WTC11 (cell line): ENCODE measurements around the gene ELAPOR2. TPM values are rescaled to one million over a fixed set of nuclear protein-coding genes. Genes with fewer than 3 reads are reported as not detected.

Source experiments
- ATAC-seq: fragments of 200-7000 bp; cut with Tn5 transposase; 2 replicates; pipeline ENCODE4 v1.10.0; 2021; ENCODE audit warnings: mild to moderate bottlenecking, moderate library complexity
- CTCF ChIA-PET: fragments of 300-600 bp; sonication (Branson Sonifier 250); formaldehyde crosslinking; loops from one replicate; lab custom pipeline; 2021; ENCODE audit warnings: antibody characterized with exemption; lab: Charles Lee
- POLR2A ChIA-PET: fragments of 350-600 bp; sonication (Branson Sonifier 250); formaldehyde crosslinking; loops from one replicate; lab custom pipeline; 2021; ENCODE audit warnings: antibody characterized with exemption; lab: Charles Lee
- DNase-seq: peaks from one replicate; pipeline ENCODE4 v3.0.0; 2021; ENCODE audit warnings: low spot score
- H3K27ac Mint-ChIP-seq: 2 replicates; pipeline ENCODE4 v1.8.0; 2021; ENCODE audit warnings: mixed read lengths
- H3K27me3 Mint-ChIP-seq: 2 replicates; pipeline ENCODE4 v1.8.0; 2021; ENCODE audit warnings: low read depth, mild to moderate bottlenecking, moderate library complexity, mixed read lengths
- H3K36me3 Mint-ChIP-seq: 2 replicates; pipeline ENCODE4 v1.8.0; 2021; ENCODE audit warnings: mixed read lengths
- H3K4me1 Mint-ChIP-seq: 2 replicates; pipeline ENCODE4 v1.8.0; 2022; ENCODE audit warnings: mixed read lengths
- H3K4me3 Mint-ChIP-seq: 2 replicates; pipeline ENCODE4 v1.8.0; 2021; ENCODE audit warnings: mild to moderate bottlenecking, moderate library complexity, mixed read lengths
- H3K9me3 Mint-ChIP-seq: 2 replicates; pipeline ENCODE4 v1.8.0; 2021; ENCODE audit warnings: mixed read lengths
- FOXJ3 ChIP-seq: sonication (generic); formaldehyde crosslinking; IDR thresholded peaks from 2 replicates; pipeline ENCODE4 v1.9.0; 2021; ENCODE audit warnings: missing genetic modification reagents, mild to moderate bottlenecking, borderline replicate concordance
- FOXK1 ChIP-seq: sonication (generic); formaldehyde crosslinking; IDR thresholded peaks from 2 replicates; pipeline ENCODE4 v1.8.0; 2022; ENCODE audit warnings: mild to moderate bottlenecking, moderate library complexity, missing genetic modification reagents
- FOXP1 ChIP-seq: sonication (generic); formaldehyde crosslinking; IDR thresholded peaks from 2 replicates; pipeline ENCODE4 v1.8.0; 2022; ENCODE audit warnings: missing genetic modification reagents, mild to moderate bottlenecking, moderate library complexity, borderline replicate concordance
- GABPB1 ChIP-seq: sonication (generic); formaldehyde crosslinking; IDR thresholded peaks from 2 replicates; pipeline ENCODE4 v1.8.1; 2023; ENCODE audit warnings: mild to moderate bottlenecking, missing genetic modification reagents
- GRHL2 ChIP-seq: fragments of 250-450 bp; sonication (Bioruptor Pico); IDR thresholded peaks from 2 replicates; pipeline ENCODE4 v1.8.0; 2022; ENCODE audit warnings: mild to moderate bottlenecking, moderate library complexity; ENCODE audit not compliant: insufficient replicate concordance, severe bottlenecking
- HMGA2 ChIP-seq: fragments of 250-450 bp; sonication (Bioruptor Pico); IDR thresholded peaks from 2 replicates; pipeline ENCODE4 v1.4.0; 2021; ENCODE audit warnings: mild to moderate bottlenecking, moderate library complexity
- MXD4 ChIP-seq: fragments of 250-450 bp; sonication (Bioruptor Pico); IDR thresholded peaks from 2 replicates; pipeline ENCODE4 v1.8.0; 2021; ENCODE audit warnings: mild to moderate bottlenecking, moderate library complexity, borderline replicate concordance
- PRRX2 ChIP-seq: fragments of 250-450 bp; sonication (Bioruptor Pico); IDR thresholded peaks from 2 replicates; pipeline ENCODE4 v1.8.0; 2021; ENCODE audit warnings: mild to moderate bottlenecking
- TCF7 ChIP-seq: sonication (generic); formaldehyde crosslinking; IDR thresholded peaks from 2 replicates; pipeline ENCODE4 v1.8.0; 2022; ENCODE audit warnings: mild to moderate bottlenecking, low read depth, missing genetic modification reagents, moderate library complexity
- TEAD1 ChIP-seq: sonication (generic); formaldehyde crosslinking; IDR thresholded peaks from 2 replicates; pipeline ENCODE4 v1.8.0; 2022; ENCODE audit warnings: mild to moderate bottlenecking, missing genetic modification reagents
- ZNF671 ChIP-seq: fragments of 250-450 bp; sonication (Bioruptor Pico); IDR thresholded peaks from 2 replicates; pipeline ENCODE4 v1.8.0; 2021; ENCODE audit warnings: mild to moderate bottlenecking
- total RNA-seq: library from RNA; stranded (reverse); gene quantifications from 3 replicates; pipeline ENCODE4 v1.2.3, GENCODE V29; 2021
- TF ChIP-seq, protein P1 (sequence below): sonication (generic); formaldehyde crosslinking; IDR thresholded peaks from 2 replicates; pipeline ENCODE4 v1.8.1; 2022; ENCODE audit warnings: mild to moderate bottlenecking, moderate library complexity, missing genetic modification reagents
- TF ChIP-seq, protein P2 (sequence below): sonication (generic); formaldehyde crosslinking; IDR thresholded peaks from 2 replicates; pipeline ENCODE4 v1.8.1; 2023; ENCODE audit warnings: mild to moderate bottlenecking, missing genetic modification reagents, moderate library complexity
- TF ChIP-seq, protein P3 (sequence below): sonication (generic); formaldehyde crosslinking; conservative IDR thresholded peaks from 2 replicates; pipeline ENCODE4 v1.8.1; 2023; ENCODE audit warnings: mild to moderate bottlenecking, low read depth, missing genetic modification reagents, moderate library complexity
- TF ChIP-seq, protein P4 (sequence below): sonication (generic); formaldehyde crosslinking; IDR thresholded peaks from 2 replicates; pipeline ENCODE4 v1.8.0; 2023; ENCODE audit warnings: mild to moderate bottlenecking, missing genetic modification reagents
- TF ChIP-seq, protein P5 (sequence below): sonication (generic); formaldehyde crosslinking; IDR thresholded peaks from 2 replicates; pipeline ENCODE4 v1.8.0; 2022; ENCODE audit warnings: mild to moderate bottlenecking, missing genetic modification reagents
- TF ChIP-seq, protein P6 (sequence below): sonication (generic); formaldehyde crosslinking; IDR thresholded peaks from 2 replicates; pipeline ENCODE4 v1.8.1; 2023; ENCODE audit warnings: mild to moderate bottlenecking, missing genetic modification reagents, moderate library complexity
- TF ChIP-seq, protein P7 (sequence below): fragments of 250-450 bp; sonication (Bioruptor Pico); IDR thresholded peaks from 2 replicates; pipeline ENCODE4 v2.1.2; 2022; ENCODE audit warnings: mild to moderate bottlenecking, moderate library complexity
- TF ChIP-seq, protein P8 (sequence below): sonication (generic); formaldehyde crosslinking; IDR thresholded peaks from 2 replicates; pipeline ENCODE4 v1.8.0; 2022; ENCODE audit warnings: mild to moderate bottlenecking, missing genetic modification reagents

ELAPOR2 gene
- total RNA-seq, 1 experiment from 2014 or later: 38.7 TPM

DNA sequence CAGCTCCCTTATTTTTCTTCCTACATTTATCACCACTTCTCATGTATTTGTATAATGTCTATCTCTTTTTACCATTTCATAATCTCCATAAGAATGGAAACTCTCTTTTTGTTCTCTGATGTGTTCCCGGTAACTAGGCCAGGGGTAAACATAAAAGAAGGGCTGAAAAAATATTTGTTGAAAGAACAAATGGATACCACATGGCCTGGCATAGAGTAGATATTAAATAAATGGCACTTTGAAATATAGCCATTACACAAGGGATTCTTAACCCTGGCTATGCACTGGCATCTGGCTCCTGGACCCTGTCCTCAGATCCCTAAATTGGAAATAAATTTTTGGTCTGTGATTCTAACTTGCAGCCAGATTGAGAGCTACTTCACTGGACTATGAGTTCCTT, 30.4 kb downstream of the ELAPOR2 start:
- DNase-seq (no peak), ATAC-seq (no peak)
- POLR2A ChIA-PET: no interaction called here
- TF ChIP-seq GABPB1 (no peak), FOXP1 (no peak), GRHL2 (CRISPR knock-in tag) (no peak), PRRX2 (CRISPR knock-in tag) (no peak), HMGA2 (CRISPR knock-in tag) (no peak), ZNF671 (CRISPR knock-in tag) (no peak), FOXJ3 (CRISPR knock-in tag) (no peak), FOXK1 (CRISPR knock-in tag) (no peak), MXD4 (CRISPR knock-in tag) (no peak), TEAD1 (CRISPR knock-in tag) (no peak)
- TF ChIP-seq, protein P1, sequence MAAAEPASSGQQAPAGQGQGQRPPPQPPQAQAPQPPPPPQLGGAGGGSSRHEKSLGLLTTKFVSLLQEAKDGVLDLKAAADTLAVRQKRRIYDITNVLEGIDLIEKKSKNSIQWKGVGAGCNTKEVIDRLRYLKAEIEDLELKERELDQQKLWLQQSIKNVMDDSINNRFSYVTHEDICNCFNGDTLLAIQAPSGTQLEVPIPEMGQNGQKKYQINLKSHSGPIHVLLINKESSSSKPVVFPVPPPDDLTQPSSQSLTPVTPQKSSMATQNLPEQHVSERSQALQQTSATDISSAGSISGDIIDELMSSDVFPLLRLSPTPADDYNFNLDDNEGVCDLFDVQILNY (CRISPR knock-in tag): no peak
- TF ChIP-seq, protein P2, sequence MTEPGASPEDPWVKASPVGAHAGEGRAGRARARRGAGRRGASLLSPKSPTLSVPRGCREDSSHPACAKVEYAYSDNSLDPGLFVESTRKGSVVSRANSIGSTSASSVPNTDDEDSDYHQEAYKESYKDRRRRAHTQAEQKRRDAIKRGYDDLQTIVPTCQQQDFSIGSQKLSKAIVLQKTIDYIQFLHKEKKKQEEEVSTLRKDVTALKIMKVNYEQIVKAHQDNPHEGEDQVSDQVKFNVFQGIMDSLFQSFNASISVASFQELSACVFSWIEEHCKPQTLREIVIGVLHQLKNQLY: no peak
- peaks cover 12% of the 10 kb centered on the region for H3K36me3 Mint-ChIP-seq
- H3K9me3 Mint-ChIP-seq: peaks cover 9% of the 10 kb centered on the region
- no peaks in the 10 kb centered on the region for H3K27me3 Mint-ChIP-seq
- no peaks in the 10 kb centered on the region for H3K4me1 Mint-ChIP-seq
- CTCF ChIA-PET: no interaction called here
- no peak overlapping the region for H3K4me3 Mint-ChIP-seq
- no peak overlapping the region for H3K27ac Mint-ChIP-seq

DNA sequence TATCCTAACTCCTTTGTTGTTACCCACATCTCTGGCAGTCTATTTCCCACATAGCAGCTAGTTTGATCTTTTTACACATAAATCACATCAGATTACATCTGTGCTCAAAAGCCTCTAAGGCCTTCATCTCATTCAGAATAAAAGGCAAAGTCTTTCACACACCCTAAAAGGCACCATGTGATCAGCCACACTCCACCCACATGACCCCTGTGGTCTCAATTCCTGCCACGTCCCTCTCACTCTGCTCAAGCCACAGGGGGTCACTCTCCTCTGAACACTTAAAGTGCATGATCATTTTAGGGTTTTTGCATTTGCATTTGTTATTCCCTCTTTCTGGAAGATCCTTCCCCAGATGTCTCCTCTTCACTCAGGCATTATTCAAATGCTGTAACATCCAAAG, 30.8 kb downstream of the ELAPOR2 start:
- H3K27me3 Mint-ChIP-seq: no peaks in the 10 kb centered on the region
- no peak overlapping the region for H3K27ac Mint-ChIP-seq
- peaks cover 9% of the 10 kb centered on the region for H3K9me3 Mint-ChIP-seq
- ChIA-PET POLR2A (no interaction called here), CTCF (interaction anchor here (1.6 kb wide), 1 partner anchor 31 kb away, joined by 4 read pairs; the partner anchor contains the start of gene ELAPOR2)
- H3K4me3 Mint-ChIP-seq: no peak overlapping the region
- ATAC-seq (peak; percentile 58), DNase-seq (peak; percentile 16)
- peaks cover 15% of the 10 kb centered on the region for H3K36me3 Mint-ChIP-seq
- TF ChIP-seq, protein P3, sequence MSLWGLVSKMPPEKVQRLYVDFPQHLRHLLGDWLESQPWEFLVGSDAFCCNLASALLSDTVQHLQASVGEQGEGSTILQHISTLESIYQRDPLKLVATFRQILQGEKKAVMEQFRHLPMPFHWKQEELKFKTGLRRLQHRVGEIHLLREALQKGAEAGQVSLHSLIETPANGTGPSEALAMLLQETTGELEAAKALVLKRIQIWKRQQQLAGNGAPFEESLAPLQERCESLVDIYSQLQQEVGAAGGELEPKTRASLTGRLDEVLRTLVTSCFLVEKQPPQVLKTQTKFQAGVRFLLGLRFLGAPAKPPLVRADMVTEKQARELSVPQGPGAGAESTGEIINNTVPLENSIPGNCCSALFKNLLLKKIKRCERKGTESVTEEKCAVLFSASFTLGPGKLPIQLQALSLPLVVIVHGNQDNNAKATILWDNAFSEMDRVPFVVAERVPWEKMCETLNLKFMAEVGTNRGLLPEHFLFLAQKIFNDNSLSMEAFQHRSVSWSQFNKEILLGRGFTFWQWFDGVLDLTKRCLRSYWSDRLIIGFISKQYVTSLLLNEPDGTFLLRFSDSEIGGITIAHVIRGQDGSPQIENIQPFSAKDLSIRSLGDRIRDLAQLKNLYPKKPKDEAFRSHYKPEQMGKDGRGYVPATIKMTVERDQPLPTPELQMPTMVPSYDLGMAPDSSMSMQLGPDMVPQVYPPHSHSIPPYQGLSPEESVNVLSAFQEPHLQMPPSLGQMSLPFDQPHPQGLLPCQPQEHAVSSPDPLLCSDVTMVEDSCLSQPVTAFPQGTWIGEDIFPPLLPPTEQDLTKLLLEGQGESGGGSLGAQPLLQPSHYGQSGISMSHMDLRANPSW (CRISPR knock-in tag): no peak
- TF ChIP-seq, protein P4, sequence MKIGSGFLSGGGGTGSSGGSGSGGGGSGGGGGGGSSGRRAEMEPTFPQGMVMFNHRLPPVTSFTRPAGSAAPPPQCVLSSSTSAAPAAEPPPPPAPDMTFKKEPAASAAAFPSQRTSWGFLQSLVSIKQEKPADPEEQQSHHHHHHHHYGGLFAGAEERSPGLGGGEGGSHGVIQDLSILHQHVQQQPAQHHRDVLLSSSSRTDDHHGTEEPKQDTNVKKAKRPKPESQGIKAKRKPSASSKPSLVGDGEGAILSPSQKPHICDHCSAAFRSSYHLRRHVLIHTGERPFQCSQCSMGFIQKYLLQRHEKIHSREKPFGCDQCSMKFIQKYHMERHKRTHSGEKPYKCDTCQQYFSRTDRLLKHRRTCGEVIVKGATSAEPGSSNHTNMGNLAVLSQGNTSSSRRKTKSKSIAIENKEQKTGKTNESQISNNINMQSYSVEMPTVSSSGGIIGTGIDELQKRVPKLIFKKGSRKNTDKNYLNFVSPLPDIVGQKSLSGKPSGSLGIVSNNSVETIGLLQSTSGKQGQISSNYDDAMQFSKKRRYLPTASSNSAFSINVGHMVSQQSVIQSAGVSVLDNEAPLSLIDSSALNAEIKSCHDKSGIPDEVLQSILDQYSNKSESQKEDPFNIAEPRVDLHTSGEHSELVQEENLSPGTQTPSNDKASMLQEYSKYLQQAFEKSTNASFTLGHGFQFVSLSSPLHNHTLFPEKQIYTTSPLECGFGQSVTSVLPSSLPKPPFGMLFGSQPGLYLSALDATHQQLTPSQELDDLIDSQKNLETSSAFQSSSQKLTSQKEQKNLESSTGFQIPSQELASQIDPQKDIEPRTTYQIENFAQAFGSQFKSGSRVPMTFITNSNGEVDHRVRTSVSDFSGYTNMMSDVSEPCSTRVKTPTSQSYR (CRISPR knock-in tag): no peak
- TF ChIP-seq, protein P5, sequence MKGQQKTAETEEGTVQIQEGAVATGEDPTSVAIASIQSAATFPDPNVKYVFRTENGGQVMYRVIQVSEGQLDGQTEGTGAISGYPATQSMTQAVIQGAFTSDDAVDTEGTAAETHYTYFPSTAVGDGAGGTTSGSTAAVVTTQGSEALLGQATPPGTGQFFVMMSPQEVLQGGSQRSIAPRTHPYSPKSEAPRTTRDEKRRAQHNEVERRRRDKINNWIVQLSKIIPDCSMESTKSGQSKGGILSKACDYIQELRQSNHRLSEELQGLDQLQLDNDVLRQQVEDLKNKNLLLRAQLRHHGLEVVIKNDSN (CRISPR knock-in tag): 0 out of 2 replicates have a peak, but pooled peaks have one; percentile 30
- TF ChIP-seq, protein P6, sequence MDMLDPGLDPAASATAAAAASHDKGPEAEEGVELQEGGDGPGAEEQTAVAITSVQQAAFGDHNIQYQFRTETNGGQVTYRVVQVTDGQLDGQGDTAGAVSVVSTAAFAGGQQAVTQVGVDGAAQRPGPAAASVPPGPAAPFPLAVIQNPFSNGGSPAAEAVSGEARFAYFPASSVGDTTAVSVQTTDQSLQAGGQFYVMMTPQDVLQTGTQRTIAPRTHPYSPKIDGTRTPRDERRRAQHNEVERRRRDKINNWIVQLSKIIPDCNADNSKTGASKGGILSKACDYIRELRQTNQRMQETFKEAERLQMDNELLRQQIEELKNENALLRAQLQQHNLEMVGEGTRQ (CRISPR knock-in tag): no peak; the same call in none of the 2 replicates
- TF ChIP-seq TCF7 (CRISPR knock-in tag): no peak
- TF ChIP-seq, protein P7, sequence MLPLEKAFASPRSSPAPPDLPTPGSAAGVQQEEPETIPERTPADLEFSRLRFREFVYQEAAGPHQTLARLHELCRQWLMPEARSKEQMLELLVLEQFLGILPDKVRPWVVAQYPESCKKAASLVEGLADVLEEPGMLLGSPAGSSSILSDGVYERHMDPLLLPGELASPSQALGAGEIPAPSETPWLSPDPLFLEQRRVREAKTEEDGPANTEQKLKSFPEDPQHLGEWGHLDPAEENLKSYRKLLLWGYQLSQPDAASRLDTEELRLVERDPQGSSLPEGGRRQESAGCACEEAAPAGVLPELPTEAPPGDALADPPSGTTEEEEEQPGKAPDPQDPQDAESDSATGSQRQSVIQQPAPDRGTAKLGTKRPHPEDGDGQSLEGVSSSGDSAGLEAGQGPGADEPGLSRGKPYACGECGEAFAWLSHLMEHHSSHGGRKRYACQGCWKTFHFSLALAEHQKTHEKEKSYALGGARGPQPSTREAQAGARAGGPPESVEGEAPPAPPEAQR (CRISPR knock-in tag): no peak
- TF ChIP-seq FOXK1 (CRISPR knock-in tag): no peak
- TF ChIP-seq, protein P8, sequence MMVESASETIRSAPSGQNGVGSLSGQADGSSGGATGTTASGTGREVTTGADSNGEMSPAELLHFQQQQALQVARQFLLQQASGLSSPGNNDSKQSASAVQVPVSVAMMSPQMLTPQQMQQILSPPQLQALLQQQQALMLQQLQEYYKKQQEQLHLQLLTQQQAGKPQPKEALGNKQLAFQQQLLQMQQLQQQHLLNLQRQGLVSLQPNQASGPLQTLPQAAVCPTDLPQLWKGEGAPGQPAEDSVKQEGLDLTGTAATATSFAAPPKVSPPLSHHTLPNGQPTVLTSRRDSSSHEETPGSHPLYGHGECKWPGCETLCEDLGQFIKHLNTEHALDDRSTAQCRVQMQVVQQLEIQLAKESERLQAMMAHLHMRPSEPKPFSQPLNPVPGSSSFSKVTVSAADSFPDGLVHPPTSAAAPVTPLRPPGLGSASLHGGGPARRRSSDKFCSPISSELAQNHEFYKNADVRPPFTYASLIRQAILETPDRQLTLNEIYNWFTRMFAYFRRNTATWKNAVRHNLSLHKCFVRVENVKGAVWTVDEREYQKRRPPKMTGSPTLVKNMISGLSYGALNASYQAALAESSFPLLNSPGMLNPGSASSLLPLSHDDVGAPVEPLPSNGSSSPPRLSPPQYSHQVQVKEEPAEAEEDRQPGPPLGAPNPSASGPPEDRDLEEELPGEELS (CRISPR knock-in tag): no peak
- H3K4me1 Mint-ChIP-seq: no peaks in the 10 kb centered on the region
